AG08396 (cell line): Measurements from ENCODE around the gene LRRC45.

ENCODE experiments used
- DNase-seq: peaks from one replicate; pipeline ENCODE4 v3.0.0; 2012; ENCODE audit warnings: low spot score, mixed read lengths

LRRC45 gene

GRCh38 chr17:82063424-82064415 is 40.6 kb downstream of the LRRC45 start:
- DNase-seq, result no peak

DNA sequence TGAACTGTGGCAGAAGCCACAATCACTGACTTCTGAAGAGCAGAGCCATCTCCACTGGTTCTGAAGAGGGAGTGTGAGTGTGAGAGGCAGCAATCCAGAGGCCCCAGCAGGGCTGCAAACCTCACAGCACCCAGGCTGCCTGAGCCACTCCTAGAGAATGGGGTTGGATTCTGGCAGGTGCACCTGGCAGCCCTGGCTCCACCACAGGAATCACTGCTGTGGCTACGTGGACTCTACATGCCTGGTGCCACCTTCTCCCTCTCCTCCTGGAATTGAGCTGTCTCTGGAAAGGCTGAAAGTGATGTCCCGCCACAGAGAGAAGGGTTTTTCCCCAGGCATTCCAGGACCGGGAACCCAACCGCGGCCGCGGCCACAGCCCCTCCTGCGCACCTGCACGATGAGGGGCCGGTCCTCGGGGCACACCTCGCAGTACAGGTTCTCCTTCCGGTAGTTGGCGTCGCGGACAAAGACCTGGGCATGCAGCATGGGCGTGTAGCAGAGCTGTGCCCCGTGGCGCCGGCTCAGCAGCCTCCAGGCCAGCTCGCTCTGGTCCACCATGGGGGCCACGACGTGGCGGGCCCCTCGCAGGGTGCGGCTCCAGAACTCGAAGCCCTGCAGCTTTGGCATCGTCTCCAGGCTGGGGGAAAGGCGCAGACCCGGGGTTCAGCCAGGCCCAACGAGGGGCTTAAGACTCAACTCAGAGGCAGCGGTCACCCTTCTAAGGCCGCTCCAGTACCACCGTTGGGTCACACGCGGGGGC is 41.5 kb downstream of the LRRC45 start:
- DNase-seq, result peak; percentile 52

DNA sequence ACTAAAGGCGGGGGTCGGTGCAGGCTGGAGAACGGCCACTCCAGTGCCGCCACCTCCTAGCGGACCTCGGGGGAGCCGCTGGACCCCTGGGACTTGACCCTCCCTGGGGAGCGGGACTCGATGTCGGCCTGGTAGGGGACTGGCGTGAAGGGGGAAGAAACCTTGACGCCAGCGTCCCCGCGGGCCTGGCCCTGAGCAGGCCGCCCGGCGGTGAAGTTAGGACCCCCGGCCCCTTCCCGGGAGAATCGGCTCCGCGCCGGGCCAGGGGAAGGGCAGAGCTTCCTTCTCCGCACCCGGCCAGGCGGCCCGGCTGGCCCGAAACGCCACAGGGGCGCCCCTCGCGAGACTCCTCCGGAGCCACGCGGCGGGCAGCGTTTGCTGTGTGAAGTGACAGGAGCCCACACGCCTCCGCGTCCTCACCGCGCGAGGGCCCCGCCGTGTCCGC is 42.1 kb downstream of the LRRC45 start:
- DNase-seq, result peak; percentile 89

GRCh38 chr17:82065638-82066303 is 42.7 kb downstream of the LRRC45 start, which contains the start of gene DUS1L:
DUS1L (minus strand) TSS chr17:82065804; CDS start chr17:82065059, 745 bp downstream.
- DNase-seq, result peak; percentile 95

DNA sequence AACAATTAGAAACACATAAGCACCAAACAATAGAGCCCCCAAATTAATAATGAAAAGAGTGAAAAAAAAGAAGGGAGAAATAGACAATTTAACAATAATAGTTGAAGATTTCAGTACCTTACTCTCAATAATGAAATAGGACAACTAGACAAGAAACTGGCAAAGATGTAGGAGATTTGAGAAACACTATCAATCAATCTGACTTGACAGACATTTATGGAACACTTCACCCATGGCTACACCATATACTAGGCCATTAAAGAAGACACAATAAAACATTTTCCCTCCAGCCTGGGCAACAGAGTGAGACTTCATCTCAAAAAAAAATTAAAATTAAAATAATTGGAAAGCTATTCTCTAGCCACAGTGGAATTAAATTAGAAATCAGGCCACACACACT is 47.5 kb downstream of the LRRC45 start:
- no peak for DNase-seq

DNA sequence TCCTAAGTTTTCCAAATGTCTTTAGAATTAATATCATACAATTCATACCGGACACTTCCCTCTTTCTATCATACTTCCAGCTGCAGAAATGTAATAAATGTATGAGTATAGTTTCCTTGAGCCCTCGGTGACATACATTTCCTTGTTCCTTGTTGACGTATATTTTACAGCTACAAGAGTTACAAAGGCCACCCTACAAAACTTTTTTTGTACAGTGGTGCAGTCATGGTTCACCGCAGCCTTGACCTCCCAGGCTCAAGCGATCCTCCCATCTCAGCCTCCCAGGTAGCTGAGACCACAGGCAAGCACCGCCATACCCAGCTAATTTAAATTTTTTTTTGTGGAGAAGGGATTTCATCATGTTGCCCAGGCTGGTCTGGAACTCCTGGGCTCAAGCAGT is 49.7 kb downstream of the LRRC45 start:
- DNase-seq, result no peak

DNA sequence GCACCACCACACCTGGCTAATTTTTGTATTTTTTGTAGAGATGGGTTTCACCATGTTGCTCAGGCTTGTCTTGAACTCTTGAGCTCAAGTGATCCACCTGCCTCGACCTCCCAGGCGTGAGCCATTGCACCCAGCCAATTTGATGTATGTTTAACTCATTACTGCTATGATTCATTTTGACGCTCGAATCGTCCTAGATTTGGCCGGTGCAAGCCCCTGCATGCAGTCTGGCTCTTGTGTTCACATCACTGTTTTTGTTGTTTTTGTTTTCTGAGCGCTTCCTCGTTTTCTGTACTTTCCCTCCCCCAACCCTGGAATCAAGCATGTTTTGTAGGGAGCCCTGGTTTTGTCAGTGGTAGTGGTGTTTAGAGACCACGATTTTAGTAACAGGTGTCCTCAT is 50.3 kb downstream of the LRRC45 start:
- no peak for DNase-seq

GRCh38 chr17:82076018-82076784 is 53.1 kb downstream of the LRRC45 start:
- DNase-seq, result no peak

DNA sequence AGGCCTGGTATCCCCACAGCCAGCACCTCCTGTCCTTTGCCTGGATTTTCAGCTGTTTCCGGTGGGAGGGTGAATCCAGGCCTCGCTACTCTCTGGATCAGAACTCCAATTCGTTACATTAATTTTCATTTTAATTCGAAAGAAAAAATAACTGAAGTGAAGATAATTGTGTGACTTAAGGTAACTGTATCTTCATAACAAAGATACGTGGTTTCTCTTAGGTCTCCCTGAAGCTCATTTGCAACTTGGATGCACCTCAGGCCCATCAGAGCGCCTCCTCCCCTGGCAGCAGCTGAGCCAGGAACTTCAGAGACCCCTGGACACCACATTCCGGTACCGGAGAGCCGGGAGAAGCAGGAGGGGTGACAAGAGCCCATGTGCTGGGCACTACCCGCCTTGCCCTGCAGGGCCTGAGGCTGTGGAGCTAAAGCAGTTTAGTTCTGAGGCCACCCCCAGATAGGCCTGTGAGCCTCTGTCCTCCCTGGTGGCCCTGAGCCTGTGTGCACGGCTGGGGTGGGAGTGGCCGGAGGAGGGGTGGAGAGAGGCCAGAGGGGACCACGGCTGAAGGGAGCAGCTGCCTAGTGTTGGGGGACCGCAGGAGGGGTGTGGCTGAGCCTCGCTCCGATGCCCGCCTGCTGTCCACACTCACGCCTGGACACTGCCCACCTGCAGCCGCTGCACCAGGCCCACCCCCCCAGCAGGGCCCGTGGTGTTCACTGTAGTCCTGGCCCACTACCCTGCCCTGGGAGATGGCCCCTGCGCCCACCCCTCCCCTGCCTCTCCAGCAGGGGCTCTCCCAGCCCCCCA is 53.9 kb downstream of the LRRC45 start:
- DNase-seq, result no peak

DNA sequence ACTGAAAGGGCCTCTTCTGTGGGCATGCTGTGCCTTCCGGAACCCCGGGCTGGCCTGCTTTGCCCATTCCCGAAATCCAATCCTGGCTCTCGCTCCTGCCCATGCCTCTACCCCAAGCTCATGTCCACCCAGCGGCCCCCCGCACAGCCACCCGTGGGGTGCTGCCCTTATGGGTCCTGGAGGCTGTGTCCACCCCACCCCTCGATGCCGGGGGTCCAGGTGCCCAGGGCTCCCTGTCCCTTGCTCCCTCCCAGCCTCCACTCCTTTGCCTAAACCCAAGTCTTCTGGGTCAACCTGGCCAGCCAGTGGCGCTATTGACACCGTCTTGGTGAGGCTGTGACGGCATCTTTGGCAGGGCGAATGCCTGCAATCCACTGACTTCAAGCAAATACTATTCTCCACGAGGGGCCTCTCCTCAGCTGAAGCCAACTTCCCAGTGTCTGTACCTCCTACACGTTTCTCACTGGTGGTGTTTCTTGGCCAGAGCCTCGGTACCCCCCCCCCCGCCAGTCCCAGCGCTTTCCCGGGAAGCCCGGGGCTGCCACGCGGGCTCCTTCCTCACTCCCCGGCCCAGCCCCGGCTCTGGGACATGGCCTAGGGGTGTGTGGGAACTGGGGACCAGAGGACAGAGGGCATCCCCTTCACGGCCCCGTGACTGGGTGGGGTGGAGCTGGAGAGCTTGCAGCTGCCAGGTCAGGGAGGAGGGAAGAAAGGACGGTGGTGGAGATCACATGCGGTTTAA is 54.7 kb downstream of the LRRC45 start:
- no peak for DNase-seq

DNA sequence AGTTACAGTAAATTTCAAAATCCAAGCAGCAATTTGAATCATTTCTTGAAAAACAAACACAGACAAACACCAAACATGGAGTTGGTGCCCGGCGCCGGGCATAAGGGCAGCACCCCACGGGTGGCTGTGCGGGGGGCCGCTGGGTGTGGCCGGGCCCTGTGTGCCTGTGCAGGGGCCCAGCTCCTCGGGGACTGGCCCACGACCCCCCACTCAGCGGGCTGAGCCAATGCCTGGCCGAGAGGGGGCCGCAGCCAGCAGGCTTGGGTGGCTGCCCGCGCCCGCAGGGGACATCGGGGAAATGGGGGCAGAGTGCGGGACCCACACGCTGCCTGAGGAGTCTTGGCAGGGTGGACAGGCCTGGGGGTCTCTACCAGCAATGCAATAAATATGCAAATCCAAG is 55.3 kb downstream of the LRRC45 start:
- DNase-seq, result no peak

GRCh38 chr17:82079001-82079677 is 56.0 kb downstream of the LRRC45 start:
- DNase-seq, result no peak

DNA sequence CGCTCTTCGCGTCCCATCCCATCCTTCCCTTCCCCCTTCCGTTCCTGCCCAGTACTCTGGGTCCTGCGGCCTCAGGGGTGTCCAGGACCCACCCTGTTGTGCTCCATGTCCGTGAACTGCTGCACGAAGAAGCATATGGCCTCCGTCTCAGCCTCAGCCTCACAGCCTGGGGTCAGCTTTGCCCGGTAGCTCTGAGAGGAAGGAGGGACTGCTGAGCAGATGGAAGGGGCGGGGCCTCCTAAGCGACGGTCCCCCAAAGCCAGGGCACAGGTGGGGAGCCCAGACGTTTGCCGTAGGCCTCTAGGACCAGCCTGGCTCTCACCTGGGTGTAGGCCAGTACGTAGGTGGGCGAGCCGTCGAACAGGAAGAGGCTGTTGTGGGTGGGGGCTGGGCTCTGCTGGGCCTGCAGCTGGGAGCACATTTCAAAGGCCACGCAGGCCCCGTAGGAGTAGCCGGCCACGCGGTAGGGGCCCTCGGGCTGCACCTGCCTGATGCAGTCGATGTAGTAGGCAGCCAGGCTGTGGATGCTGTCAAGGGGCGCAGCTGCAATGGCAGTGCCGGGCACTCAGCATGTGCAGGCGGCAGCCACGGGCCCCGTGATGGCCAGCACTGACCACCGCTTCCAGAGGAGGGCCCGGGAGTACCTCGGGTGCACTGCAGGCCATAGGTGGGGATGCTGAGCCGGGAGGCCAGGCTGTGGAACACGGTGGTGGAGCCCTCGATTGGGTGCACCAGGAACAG is 57.1 kb downstream of the LRRC45 start:
- DNase-seq, result no peak
